Measurements from ENCODE around the gene EPPIN. TPM values are rescaled to one million over a fixed set of nuclear protein-coding genes. Genes with fewer than 3 reads are reported as not detected.

Gene EPPIN
- total and polyA plus RNA-seq, 2 donors (not counting 3 experiments of a cell fraction or from before 2014, with no cell fraction given), result not detected

GRCh38 chr20:45555198-45555597 is 8.0 kb upstream of the EPPIN start:
- FAIRE-seq (no peak), DNase-seq (ENCODE audit: low read depth, low spot score) (no peak)
- intact Hi-C loops (cut with micrococcal nuclease), result no loop called here
- Histone ChIP-seq H3K4me2 (ENCODE audit: insufficient read depth, low read length) (no peak overlapping the region), H3K36me3 (ENCODE audit: control insufficient read depth in 2 of 2, extremely low read depth in 1 of 2, insufficient read depth in 2 of 2, low read length in 2 of 2) (no peaks in the 10 kb centered on the region), H3K4me1 (ENCODE audit: control insufficient read depth, extremely low read depth, insufficient read depth, low read length) (no peaks in the 10 kb centered on the region), H3K4me3 (replicated peaks in 1 of 3; ENCODE audit: insufficient read depth in 1 of 3, low read depth in 1 of 3, low read length in 3 of 3) (no peak overlapping the region), H3K79me2 (ENCODE audit: control insufficient read depth, insufficient read depth, low read length) (no peaks in the 10 kb centered on the region), H3K27me3 (ENCODE audit: control insufficient read depth in 2 of 2, insufficient read depth in 2 of 2, low read length in 2 of 2) (no peaks in the 10 kb centered on the region), H3K9me1 (replicated peaks; ENCODE audit: control insufficient read depth, extremely low read depth, insufficient read depth, low read length) (no peaks in the 10 kb centered on the region), H3K27ac (ENCODE audit: insufficient read depth, low read depth, low read length) (no peak overlapping the region), H3K9me3 (replicated peaks; ENCODE audit: control insufficient read depth, insufficient read depth, low read length) (no peaks in the 10 kb centered on the region), H4K20me1 (replicated peaks; ENCODE audit: control insufficient read depth, extremely low read depth, insufficient read depth, low read length) (no peaks in the 10 kb centered on the region), H2AFZ (ENCODE audit: low read depth, low read length) (no peak overlapping the region), H3K9ac (replicated peaks; ENCODE audit: extremely low read depth, insufficient read depth, low read length) (no peak overlapping the region)
- POLR2A ChIA-PET, result no interaction called here
- BruUV-seq (replicated peaks), result no TSS peak
- dilution Hi-C loops (cut with MboI; ENCODE audit: extremely low pct_ligation_motif_present, low sequenced_read_pairs), result no loop called here
- TF ChIP-seq JUN (IDR thresholded peaks at IDR 0.05; ENCODE audit: borderline replicate concordance, insufficient read depth, insufficient read length, low read depth), result no peak
- TF ChIP-seq MAX (IDR thresholded peaks at IDR 0.05; ENCODE audit: insufficient read depth, insufficient read length), result no peak
- no peak for TF ChIP-seq EZH2 (IDR thresholded peaks at IDR 0.05; ENCODE audit: borderline replicate concordance, low read depth, low read length, severe bottlenecking)
- TF ChIP-seq MYC (IDR thresholded peaks at IDR 0.05; ENCODE audit: low read depth, low read length), result no peak
- TF ChIP-seq FOS (IDR thresholded peaks at IDR 0.05; ENCODE audit: borderline replicate concordance, insufficient read depth, low read length), result no peak
- no peak for TF ChIP-seq GATA2 (IDR thresholded peaks at IDR 0.05; ENCODE audit: insufficient read depth, insufficient read length, low read depth, low read length)
- no peak for TF ChIP-seq POLR2AphosphoS5 (IDR thresholded peaks at IDR 0.05; ENCODE audit: insufficient read depth, low read depth, low read length)
- TF ChIP-seq CTCF (IDR thresholded peaks at IDR 0.05; ENCODE audit: extremely low read depth in 1 of 2, insufficient read depth in 1 of 2, low read depth in 1 of 2, low read length in 2 of 2), result no peak
- no peak for TF ChIP-seq POLR2A (IDR thresholded peaks at IDR 0.05; ENCODE audit: low read depth, low read length)
- CTCF ChIA-PET, result no interaction called here

All from endothelial cell of umbilical vein (primary cell).